BLaER1 treated with 17β-estradiol and CSF1 and Interleukin-3, amounts not matched to agents 10 nM and 100 nM (cell line): ENCODE results near the gene DUSP28.

Experiments
- H3K27ac ChIP-seq, 11 experiments: shearing (Covaris generic); formaldehyde crosslinking; 2 replicates each; pipeline ENCODE4 v1.8.1; 2022
- H3K27me3 ChIP-seq, 11 experiments: shearing (Covaris generic); formaldehyde crosslinking; 2 replicates each; pipeline ENCODE4 v1.8.1; 2022
- H3K36me3 ChIP-seq, 11 experiments: shearing (Covaris generic); formaldehyde crosslinking; 2 replicates each; pipeline ENCODE4 v1.8.1; 2022
- H3K4me1 ChIP-seq, 10 experiments: shearing (Covaris generic); formaldehyde crosslinking; 2 replicates each; pipeline ENCODE4 v1.8.1; 2022
- H3K4me2 ChIP-seq, 11 experiments: shearing (Covaris generic); formaldehyde crosslinking; 2 replicates each; pipeline ENCODE4 v1.8.1; 2022
- H3K4me3 ChIP-seq, 10 experiments: shearing (Covaris generic); formaldehyde crosslinking; 2 replicates each; pipeline ENCODE4 v1.8.1; 2022
- H3K9ac ChIP-seq, 11 experiments: shearing (Covaris generic); formaldehyde crosslinking; 2 replicates each; pipeline ENCODE4 v1.8.1; 2022
- H3K9me3 ChIP-seq, 11 experiments: shearing (Covaris generic); formaldehyde crosslinking; replicated peaks in 1 of 11; 2 replicates each; pipeline ENCODE4 v1.8.1; 2022
- H4K20me1 ChIP-seq, 11 experiments: shearing (Covaris generic); formaldehyde crosslinking; 2 replicates each; pipeline ENCODE4 v1.8.1; 2022
- Cebpa-rat ChIP-seq, 11 experiments: shearing (Covaris generic); IDR thresholded peaks; 2 replicates each; pipeline ENCODE4 v1.8.1; 2022

The DUSP28 gene

GRCh38 chr2:240596491-240596931, 36.4 kb downstream of the DUSP28 start:
- peak overlapping the region in 10 of 11 experiments; percentile 7 to 50 (median 22); a peak in 13 of 22 replicates for H3K9ac ChIP-seq
- H3K27ac ChIP-seq, result peak overlapping the region in 7 of 11 experiments; percentile 32 to 58 (median 49); a peak in 14 of 22 replicates
- peak overlapping the region in 9 of 11 experiments; percentile 14 to 71 (median 53); a peak in 16 of 22 replicates for H3K4me2 ChIP-seq
- H3K36me3 ChIP-seq, result peaks cover 58 to 100% (median 94%) of the 10 kb centered on the region in 11 experiments
- peaks cover 0 to 26% (median 23%) of the 10 kb centered on the region in 10 experiments; a peak in 17 of 20 replicates for H3K4me1 ChIP-seq
- no peak for TF ChIP-seq Cebpa-rat (IDR thresholded peaks at IDR 0.05)
- H3K4me3 ChIP-seq, result no peak overlapping the region
- no peaks in the 10 kb centered on the region for H3K27me3 ChIP-seq
- H4K20me1 ChIP-seq, result peaks cover 52 to 97% (median 75%) of the 10 kb centered on the region in 11 experiments; a peak in 21 of 22 replicates
- no peaks in the 10 kb centered on the region for H3K9me3 ChIP-seq

GRCh38 chr2:240597054-240597418, 36.9 kb downstream of the DUSP28 start:
- peaks cover 53 to 100% (median 94%) of the 10 kb centered on the region in 11 experiments for H3K36me3 ChIP-seq
- no peaks in the 10 kb centered on the region for H3K27me3 ChIP-seq
- no peak overlapping the region for H3K4me3 ChIP-seq
- peak overlapping the region in 7 of 11 experiments; percentile 32 to 58 (median 49); a peak in 14 of 22 replicates for H3K27ac ChIP-seq
- H3K4me2 ChIP-seq, result peak overlapping the region in 8 of 11 experiments; percentile 14 to 71 (median 54); a peak in 12 of 22 replicates
- H3K9ac ChIP-seq, result peak overlapping the region in 9 of 11 experiments; percentile 7 to 50 (median 23); a peak in 10 of 22 replicates
- no peaks in the 10 kb centered on the region for H3K9me3 ChIP-seq
- H4K20me1 ChIP-seq, result peaks cover 46 to 92% (median 69%) of the 10 kb centered on the region in 11 experiments; a peak in 21 of 22 replicates
- no peak for TF ChIP-seq Cebpa-rat (IDR thresholded peaks at IDR 0.05)
- H3K4me1 ChIP-seq, result peaks cover 0 to 26% (median 23%) of the 10 kb centered on the region in 10 experiments; a peak in 17 of 20 replicates

- no peak for TF ChIP-seq Cebpa-rat (IDR thresholded peaks at IDR 0.05)
- H3K27me3 ChIP-seq, result no peaks in the 10 kb centered on the region
- peaks cover 48 to 100% (median 94%) of the 10 kb centered on the region in 11 experiments for H3K36me3 ChIP-seq
- H3K4me2 ChIP-seq, result peak overlapping the region in 2 of 11 experiments; percentile 53 to 54; a peak in 1 of 22 replicates
- H3K9ac ChIP-seq, result peak overlapping the region in 6 of 11 experiments; percentile 11 to 50 (median 28); a peak in 6 of 22 replicates
- peak overlapping the region in 6 of 11 experiments; percentile 32 to 58 (median 50); a peak in 9 of 22 replicates for H3K27ac ChIP-seq
- peaks cover 0 to 26% (median 23%) of the 10 kb centered on the region in 10 experiments; a peak in 17 of 20 replicates for H3K4me1 ChIP-seq
- no peak overlapping the region for H3K4me3 ChIP-seq
- H4K20me1 ChIP-seq, result peaks cover 41 to 90% (median 64%) of the 10 kb centered on the region in 11 experiments; a peak in 21 of 22 replicates
- H3K9me3 ChIP-seq, result no peaks in the 10 kb centered on the region
Measured at GRCh38 chr2:240597419-240598181, 37.4 kb downstream of the DUSP28 start.

GRCh38 chr2:240598311-240598911, 38.3 kb downstream of the DUSP28 start:
- Histone ChIP-seq H3K9me3 (no peaks in the 10 kb centered on the region), H4K20me1 (peaks cover 33 to 82% (median 56%) of the 10 kb centered on the region in 11 experiments; a peak in 21 of 22 replicates), H3K27me3 (no peaks in the 10 kb centered on the region), H3K36me3 (peaks cover 41 to 100% (median 91%) of the 10 kb centered on the region in 11 experiments), H3K4me2 (no peak overlapping the region), H3K4me1 (peaks cover 0 to 26% (median 23%) of the 10 kb centered on the region in 10 experiments; a peak in 17 of 20 replicates), H3K4me3 (no peak overlapping the region), H3K27ac (peak overlapping the region in 2 of 11 experiments; percentile 8 to 58; a peak in 2 of 22 replicates), H3K9ac (no peak overlapping the region)
- no peak for TF ChIP-seq Cebpa-rat (IDR thresholded peaks at IDR 0.05)

- H3K27ac ChIP-seq, result 0 out of 22 replicates have a peak overlapping the region, but pooled peaks of 1 of the 11 experiments have one; percentile 15
- no peak overlapping the region for H3K4me3 ChIP-seq
- TF ChIP-seq Cebpa-rat (IDR thresholded peaks at IDR 0.05), result no peak
- no peaks in the 10 kb centered on the region for H3K27me3 ChIP-seq
- peaks cover 5 to 33% (median 23%) of the 10 kb centered on the region in 10 experiments; a peak in 18 of 20 replicates for H3K4me1 ChIP-seq
- H3K9me3 ChIP-seq, result no peaks in the 10 kb centered on the region
- peaks cover 25 to 75% (median 48%) of the 10 kb centered on the region in 11 experiments; a peak in 21 of 22 replicates for H4K20me1 ChIP-seq
- peaks cover 33 to 93% (median 83%) of the 10 kb centered on the region in 11 experiments for H3K36me3 ChIP-seq
- H3K4me2 ChIP-seq, result no peak overlapping the region
- no peak overlapping the region for H3K9ac ChIP-seq
Measured at GRCh38 chr2:240599141-240599583, 39.0 kb downstream of the DUSP28 start.

GRCh38 chr2:240600451-240600961, 40.3 kb downstream of the DUSP28 start:
- no peak overlapping the region for H3K9ac ChIP-seq
- H3K27ac ChIP-seq, result no peak overlapping the region
- TF ChIP-seq Cebpa-rat (IDR thresholded peaks at IDR 0.05), result no peak

GRCh38 chr2:240601061-240601830, 41.1 kb downstream of the DUSP28 start:
- no peak overlapping the region for H3K9ac ChIP-seq
- no peaks in the 10 kb centered on the region for H3K27me3 ChIP-seq
- no peak overlapping the region for H3K27ac ChIP-seq
- peaks cover 4 to 54% (median 27%) of the 10 kb centered on the region in 11 experiments; a peak in 20 of 22 replicates for H4K20me1 ChIP-seq
- H3K4me1 ChIP-seq, result peaks cover 8 to 19% (median 12%) of the 10 kb centered on the region in 10 experiments; a peak in 18 of 20 replicates
- no peak overlapping the region for H3K4me3 ChIP-seq
- H3K9me3 ChIP-seq, result no peaks in the 10 kb centered on the region
- H3K36me3 ChIP-seq, result peaks cover 33 to 72% (median 66%) of the 10 kb centered on the region in 11 experiments
- TF ChIP-seq Cebpa-rat (IDR thresholded peaks at IDR 0.05), result no peak
- no peak overlapping the region for H3K4me2 ChIP-seq

More at GRCh38 chr2:240600451-240600961, 40.3 kb downstream of the DUSP28 start:
- Histone ChIP-seq H3K9me3 (no peaks in the 10 kb centered on the region), H3K4me3 (no peak overlapping the region), H3K4me2 (no peak overlapping the region), H3K36me3 (peaks cover 33 to 80% (median 71%) of the 10 kb centered on the region in 11 experiments), H3K27me3 (no peaks in the 10 kb centered on the region), H3K4me1 (peaks cover 11 to 27% (median 19%) of the 10 kb centered on the region in 10 experiments; a peak in 18 of 20 replicates), H4K20me1 (peaks cover 12 to 61% (median 35%) of the 10 kb centered on the region in 11 experiments; a peak in 21 of 22 replicates)

- H3K4me2 ChIP-seq, result no peak overlapping the region
- H3K4me1 ChIP-seq, result peaks cover 2 to 14% (median 10%) of the 10 kb centered on the region in 10 experiments; a peak in 17 of 20 replicates
- H3K27me3 ChIP-seq, result no peaks in the 10 kb centered on the region
- peaks cover 33 to 67% (median 60%) of the 10 kb centered on the region in 11 experiments for H3K36me3 ChIP-seq
- H3K9me3 ChIP-seq, result no peaks in the 10 kb centered on the region
- no peak overlapping the region for H3K4me3 ChIP-seq
- peaks cover 0 to 48% (median 22%) of the 10 kb centered on the region in 11 experiments; a peak in 15 of 22 replicates for H4K20me1 ChIP-seq
- no peak for TF ChIP-seq Cebpa-rat (IDR thresholded peaks at IDR 0.05)
- no peak overlapping the region for H3K9ac ChIP-seq
- no peak overlapping the region for H3K27ac ChIP-seq
Measured at GRCh38 chr2:240601831-240602160, 41.6 kb downstream of the DUSP28 start.
